HL-60 (cell line): Measurements from ENCODE around the gene SFRP4.

Source experiments
- DNase-seq, 2 experiments: peaks; one replicate each; pipeline ENCODE4 v3.0.0-alpha.2; 2010 to 2020; ENCODE audit warnings: low read depth in 1 of 2, low spot score in 1 of 2
- H3K27ac ChIP-seq: fragments of 250-450 bp; sonication (Bioruptor Pico); replicated peaks from 2 replicates; pipeline ENCODE4 v1.5.1; 2020; ENCODE audit warnings: mild to moderate bottlenecking, moderate library complexity
- H3K27me3 ChIP-seq: fragments of 250-450 bp; sonication (Bioruptor Pico); 2 replicates; pipeline ENCODE4 v1.5.1; 2021; ENCODE audit warnings: mild to moderate bottlenecking, moderate library complexity; ENCODE audit not compliant: insufficient read depth, poor library complexity, severe bottlenecking
- H3K4me3 ChIP-seq: replicated peaks from 2 replicates; pipeline ENCODE4 v1.5.1; 2011; ENCODE audit warnings: mild to moderate bottlenecking, control low read depth, low read length; ENCODE audit not compliant: insufficient read depth
- GABPA ChIP-seq: IDR thresholded peaks from 2 replicates; pipeline ENCODE4 v1.6.1; 2012; ENCODE audit warnings: low read depth
- POLR2AphosphoS5 ChIP-seq: IDR thresholded peaks from 2 replicates; pipeline ENCODE4 v1.6.1; 2012; ENCODE audit warnings: low read depth
- REST ChIP-seq: IDR thresholded peaks from 2 replicates; pipeline ENCODE4 v1.6.1; 2012; ENCODE audit warnings: low read depth; ENCODE audit not compliant: insufficient replicate concordance
- SPI1 ChIP-seq: IDR thresholded peaks from 2 replicates; pipeline ENCODE4 v1.6.1; 2012; ENCODE audit warnings: low read depth, mild to moderate bottlenecking, borderline replicate concordance
- TF ChIP-seq, protein P1 (sequence below): IDR thresholded peaks from one replicate; pipeline ENCODE4 v1.5.1; 2011; ENCODE audit warnings: low read length, control low read depth, inconsistent platforms; ENCODE audit not compliant: insufficient read depth

SFRP4 gene

GRCh38 chr7:37945336-37945735, 28.7 kb upstream of the SFRP4 start:
- TF ChIP-seq GABPA: no peak
- TF ChIP-seq, protein P1, sequence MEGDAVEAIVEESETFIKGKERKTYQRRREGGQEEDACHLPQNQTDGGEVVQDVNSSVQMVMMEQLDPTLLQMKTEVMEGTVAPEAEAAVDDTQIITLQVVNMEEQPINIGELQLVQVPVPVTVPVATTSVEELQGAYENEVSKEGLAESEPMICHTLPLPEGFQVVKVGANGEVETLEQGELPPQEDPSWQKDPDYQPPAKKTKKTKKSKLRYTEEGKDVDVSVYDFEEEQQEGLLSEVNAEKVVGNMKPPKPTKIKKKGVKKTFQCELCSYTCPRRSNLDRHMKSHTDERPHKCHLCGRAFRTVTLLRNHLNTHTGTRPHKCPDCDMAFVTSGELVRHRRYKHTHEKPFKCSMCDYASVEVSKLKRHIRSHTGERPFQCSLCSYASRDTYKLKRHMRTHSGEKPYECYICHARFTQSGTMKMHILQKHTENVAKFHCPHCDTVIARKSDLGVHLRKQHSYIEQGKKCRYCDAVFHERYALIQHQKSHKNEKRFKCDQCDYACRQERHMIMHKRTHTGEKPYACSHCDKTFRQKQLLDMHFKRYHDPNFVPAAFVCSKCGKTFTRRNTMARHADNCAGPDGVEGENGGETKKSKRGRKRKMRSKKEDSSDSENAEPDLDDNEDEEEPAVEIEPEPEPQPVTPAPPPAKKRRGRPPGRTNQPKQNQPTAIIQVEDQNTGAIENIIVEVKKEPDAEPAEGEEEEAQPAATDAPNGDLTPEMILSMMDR: no peak

DNA sequence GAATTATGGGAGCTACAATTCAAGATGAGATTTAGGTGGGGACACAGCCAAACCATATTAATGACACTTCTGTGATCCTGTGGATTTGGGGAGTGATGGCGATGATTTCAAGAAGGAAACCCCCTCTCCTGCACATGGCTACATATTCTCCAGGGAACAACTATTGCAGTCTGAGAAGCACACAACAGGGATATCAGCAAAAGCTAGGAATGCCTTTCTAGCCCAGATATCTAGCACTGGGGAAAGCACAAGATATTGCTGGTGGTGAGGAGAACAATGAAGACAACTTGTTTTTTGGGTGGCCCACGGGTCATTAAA, 28.1 kb upstream of the SFRP4 start:
- Histone ChIP-seq H3K4me3 (no peak overlapping the region), H3K27ac (no peak overlapping the region), H3K27me3 (no peaks in the 10 kb centered on the region)
- DNase-seq: no peak
- TF ChIP-seq, protein P1: no peak
- TF ChIP-seq GABPA: no peak

More at GRCh38 chr7:37945336-37945735, 28.7 kb upstream of the SFRP4 start:
- Histone ChIP-seq H3K27me3 (no peaks in the 10 kb centered on the region), H3K27ac (no peak overlapping the region), H3K4me3 (no peak overlapping the region)
- DNase-seq: no peak

GRCh38 chr7:37943905-37944736, 27.5 kb upstream of the SFRP4 start:
- Histone ChIP-seq H3K4me3 (no peak overlapping the region), H3K27ac (no peak overlapping the region), H3K27me3 (no peaks in the 10 kb centered on the region)
- TF ChIP-seq, protein P1: no peak
- TF ChIP-seq SPI1 (no peak), GABPA (no peak), POLR2AphosphoS5 (no peak), REST (no peak)
- no peak for DNase-seq

- no peak overlapping the region for H3K27ac ChIP-seq
Measured at GRCh38 chr7:37942934-37943610, 26.5 kb upstream of the SFRP4 start.

More at GRCh38 chr7:37942934-37943610, 26.5 kb upstream of the SFRP4 start:
- H3K4me3 ChIP-seq: no peak overlapping the region
- no peak for DNase-seq
- no peaks in the 10 kb centered on the region for H3K27me3 ChIP-seq
- TF ChIP-seq GABPA (no peak), REST (no peak), POLR2AphosphoS5 (no peak), SPI1 (no peak)
- TF ChIP-seq, protein P1: no peak
